GM12864 (cell line): ENCODE results near the gene MEAF6.

Experiments used
- DNase-seq: peaks from one replicate; pipeline ENCODE4 v3.0.0-alpha.2; 2011; ENCODE audit warnings: low read depth
- H3K4me3 ChIP-seq: 2 replicates; pipeline ENCODE4 v1.5.1; 2011; ENCODE audit warnings: mild to moderate bottlenecking, low read depth, low read length, control low read depth
- TF ChIP-seq, protein P1 (sequence below): IDR thresholded peaks from 2 replicates; pipeline ENCODE4 v1.5.1; 2011; ENCODE audit warnings: low read depth, mild to moderate bottlenecking, moderate library complexity, low read length, control low read depth, inconsistent platforms; ENCODE audit errors: missing control alignments

MEAF6 gene

DNA sequence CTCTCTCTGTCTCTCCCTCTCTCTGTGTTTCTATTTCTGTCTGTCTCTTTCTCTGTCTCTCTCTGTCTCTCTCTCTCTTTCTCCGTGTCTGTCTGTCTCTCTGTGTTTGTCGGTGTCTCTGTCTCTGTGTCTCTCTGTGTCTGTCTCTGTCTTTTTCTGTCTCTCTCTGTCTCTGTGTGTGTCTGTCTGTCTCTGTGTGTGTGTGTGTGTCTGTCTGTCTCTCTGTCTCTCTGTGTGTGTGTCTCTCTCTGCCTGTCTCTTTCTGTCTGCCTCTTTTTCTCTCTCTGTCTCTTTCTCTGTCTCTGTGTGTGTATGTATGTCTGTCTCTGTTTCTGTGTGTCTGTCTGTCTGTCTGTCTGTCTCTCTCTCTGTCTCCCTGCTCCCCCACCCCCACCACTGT, 71.9 kb downstream of the MEAF6 start:
- TF ChIP-seq, protein P1, sequence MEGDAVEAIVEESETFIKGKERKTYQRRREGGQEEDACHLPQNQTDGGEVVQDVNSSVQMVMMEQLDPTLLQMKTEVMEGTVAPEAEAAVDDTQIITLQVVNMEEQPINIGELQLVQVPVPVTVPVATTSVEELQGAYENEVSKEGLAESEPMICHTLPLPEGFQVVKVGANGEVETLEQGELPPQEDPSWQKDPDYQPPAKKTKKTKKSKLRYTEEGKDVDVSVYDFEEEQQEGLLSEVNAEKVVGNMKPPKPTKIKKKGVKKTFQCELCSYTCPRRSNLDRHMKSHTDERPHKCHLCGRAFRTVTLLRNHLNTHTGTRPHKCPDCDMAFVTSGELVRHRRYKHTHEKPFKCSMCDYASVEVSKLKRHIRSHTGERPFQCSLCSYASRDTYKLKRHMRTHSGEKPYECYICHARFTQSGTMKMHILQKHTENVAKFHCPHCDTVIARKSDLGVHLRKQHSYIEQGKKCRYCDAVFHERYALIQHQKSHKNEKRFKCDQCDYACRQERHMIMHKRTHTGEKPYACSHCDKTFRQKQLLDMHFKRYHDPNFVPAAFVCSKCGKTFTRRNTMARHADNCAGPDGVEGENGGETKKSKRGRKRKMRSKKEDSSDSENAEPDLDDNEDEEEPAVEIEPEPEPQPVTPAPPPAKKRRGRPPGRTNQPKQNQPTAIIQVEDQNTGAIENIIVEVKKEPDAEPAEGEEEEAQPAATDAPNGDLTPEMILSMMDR, result no peak
- no peak for DNase-seq

More for the DNA sequence above, 71.9 kb downstream of the MEAF6 start:
- no peak overlapping the region for H3K4me3 ChIP-seq
